HAP-1 (cell line): ENCODE results near the gene DCLRE1C.
"Not testable (repeated sequence)": the region's sequence is repeated elsewhere in the genome, so short reads cannot be mapped to it uniquely, and the experiment has no call there.

Experiments used
- DNase-seq, 2 experiments: peaks; one replicate each; pipeline ENCODE4 v3.0.0-alpha.2; 2016 to 2020; ENCODE audit warnings: low spot score in 2 of 2
- H3K27me3 ChIP-seq: fragments of 250-450 bp; sonication (Bioruptor Pico); 2 replicates; pipeline ENCODE4 v1.5.1; 2020; ENCODE audit warnings: low read depth, mild to moderate bottlenecking, moderate library complexity
- H3K36me3 ChIP-seq: fragments of 250-450 bp; sonication (Bioruptor Pico); replicated peaks from 2 replicates; pipeline ENCODE4 v1.5.1; 2020; ENCODE audit warnings: mild to moderate bottlenecking
- H3K4me1 ChIP-seq: fragments of 250-450 bp; sonication (Bioruptor Pico); 2 replicates; pipeline ENCODE4 v1.5.1; 2020; ENCODE audit warnings: mild to moderate bottlenecking
- H3K4me3 ChIP-seq: fragments of 250-450 bp; sonication (Bioruptor Pico); 2 replicates; pipeline ENCODE4 v1.5.1; 2020; ENCODE audit warnings: mild to moderate bottlenecking, moderate library complexity
- H3K9me3 ChIP-seq: fragments of 250-450 bp; sonication (Bioruptor Pico); 2 replicates; pipeline ENCODE4 v1.5.1; 2020; ENCODE audit warnings: mild to moderate bottlenecking, moderate library complexity
- in situ Hi-C: fragments of 300-500 bp; cut with MboI; formaldehyde crosslinking; loops from 3 replicates; pipeline ENCODE4 v1.14.3; 2020; ENCODE audit warnings: low sequenced_read_pairs, inconsistent platforms, mixed read lengths

Gene DCLRE1C

GRCh38 chr10:14954001-14954770 lies at the start of gene DCLRE1C:
TSS of gene DCLRE1C (minus strand) at chr10:14954096. CDS start at chr10:14954010, 86 bp downstream.
- H3K9me3 ChIP-seq: no peaks in the 10 kb centered on the region
- peaks cover 18% of the 10 kb centered on the region for H3K4me1 ChIP-seq
- H3K4me3 ChIP-seq: peak within 1 kb of the TSS; percentile 92
- no peaks in the 10 kb centered on the region for H3K27me3 ChIP-seq
- in situ Hi-C loops: loop anchor here (10.0 kb wide), 1 partner anchor 151 kb away; no protein-coding TSS in a partner anchor
- peak; percentile 85 to 91 for DNase-seq
- H3K36me3 ChIP-seq: peaks cover 8% of the 10 kb centered on the region

GRCh38 chr10:14995964-14996565 lies 42.2 kb upstream of the DCLRE1C start:
- Histone ChIP-seq H3K4me3 (no peak overlapping the region), H3K36me3 (no peaks in the 10 kb centered on the region), H3K27me3 (no peaks in the 10 kb centered on the region), H3K9me3 (no peaks in the 10 kb centered on the region), H3K4me1 (no peaks in the 10 kb centered on the region)
- no peak for DNase-seq
- in situ Hi-C loops: no loop called here

DNA sequence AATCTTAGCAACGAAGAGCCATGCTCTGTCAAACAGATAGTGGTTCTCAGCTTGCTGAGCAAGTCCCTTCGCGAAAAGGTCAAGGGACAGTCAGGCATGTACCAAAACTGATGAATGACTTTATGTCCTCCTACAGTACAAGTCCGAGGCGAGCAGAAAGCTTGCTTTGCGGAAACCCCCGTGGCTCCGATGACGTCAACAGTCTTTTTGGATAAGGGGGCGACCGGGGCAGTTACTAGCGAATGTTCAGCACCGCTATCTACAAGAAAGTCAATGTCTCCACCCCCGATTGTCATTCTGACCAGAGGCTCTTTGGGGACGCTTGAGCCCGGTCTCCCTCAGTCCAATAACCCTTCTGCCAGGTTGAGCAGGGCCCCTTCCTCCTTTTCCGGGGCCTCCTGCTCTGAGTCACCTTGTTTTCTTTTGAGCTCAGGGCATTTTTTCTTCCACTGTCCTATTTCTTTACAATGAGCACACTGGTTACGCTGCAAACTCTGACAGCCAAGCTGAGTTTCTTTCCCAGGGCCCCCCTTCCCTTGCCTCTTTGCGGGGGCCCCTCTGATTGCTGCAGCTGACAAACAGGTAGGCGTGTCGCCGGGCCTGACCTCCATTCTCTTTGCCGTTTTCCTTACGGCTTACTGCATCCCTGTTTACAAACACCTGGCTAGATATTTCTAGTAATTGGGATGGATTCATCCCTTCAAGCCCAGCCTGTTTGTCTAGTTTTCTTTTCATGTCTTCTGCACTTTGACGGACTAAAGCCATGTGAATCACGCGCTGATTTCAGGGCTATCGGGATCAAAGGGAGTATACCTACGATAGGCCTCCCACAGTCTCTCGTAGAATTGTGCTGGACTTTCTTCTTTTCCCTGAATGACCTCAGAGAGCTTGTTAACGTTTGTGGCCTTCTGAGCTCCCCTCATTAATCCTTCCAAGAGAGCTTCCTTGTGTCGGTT lies 39.9 kb upstream of the DCLRE1C start:
- in situ Hi-C loops, H3K9me3 ChIP-seq, DNase-seq, H3K36me3 ChIP-seq, H3K27me3 ChIP-seq, H3K4me1 ChIP-seq, H3K4me3 ChIP-seq: not testable (repeated sequence)

DNA sequence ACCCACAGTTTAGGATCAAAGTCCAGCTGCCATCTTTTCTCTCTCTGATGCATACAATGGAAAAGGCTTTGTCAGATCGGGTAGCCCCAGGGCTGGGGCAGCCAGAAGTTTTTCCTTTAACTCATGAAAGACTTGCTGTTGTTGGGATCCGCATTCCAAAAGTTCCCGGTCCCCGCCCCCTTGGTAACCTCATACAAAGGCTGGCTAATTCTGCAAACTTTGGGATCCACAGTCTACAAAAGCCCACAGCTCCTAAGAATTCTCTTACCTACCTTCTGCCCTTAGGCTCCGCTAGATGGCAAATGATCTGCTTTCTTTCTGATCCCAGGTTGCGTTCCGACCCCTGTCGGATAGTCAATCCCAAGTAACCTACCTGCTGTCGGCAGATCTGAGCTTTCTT lies 38.4 kb upstream of the DCLRE1C start:
- H3K9me3 ChIP-seq, H3K27me3 ChIP-seq, H3K4me1 ChIP-seq, H3K4me3 ChIP-seq, H3K36me3 ChIP-seq, DNase-seq, in situ Hi-C loops: not testable (repeated sequence)

DNA sequence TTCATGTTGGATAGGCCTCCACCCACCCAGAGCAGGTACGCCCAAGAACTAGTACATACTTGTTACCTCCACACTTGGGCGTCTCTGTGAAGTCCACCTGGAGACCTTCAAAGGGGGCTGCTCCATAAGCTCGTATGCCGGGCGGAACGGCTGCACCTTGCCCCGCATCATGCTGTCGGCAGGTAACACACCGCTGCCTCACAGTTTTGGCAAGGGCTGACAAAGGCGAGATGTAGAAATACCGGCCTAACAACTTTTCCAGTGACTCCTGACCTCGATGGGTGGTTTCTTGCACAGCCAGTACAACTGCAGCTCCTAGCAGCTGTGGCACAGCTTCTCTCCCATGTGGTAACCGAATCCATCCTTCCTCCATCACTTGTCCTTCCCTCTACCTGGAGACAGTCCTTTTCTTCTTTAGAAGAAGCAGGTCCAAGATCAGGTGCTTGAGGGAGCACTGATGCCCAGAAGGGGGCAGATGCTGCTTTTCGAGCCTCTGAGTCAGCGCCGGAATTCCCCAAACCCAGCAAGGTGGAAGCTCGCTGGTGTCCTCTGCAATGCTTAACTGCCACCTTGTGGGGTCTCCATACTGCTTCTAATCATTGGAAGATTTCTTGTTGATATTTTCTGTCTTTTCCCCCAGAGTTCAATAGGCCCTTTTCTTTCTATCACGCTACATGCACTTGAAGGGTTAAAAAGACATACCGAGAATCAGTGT lies 37.3 kb upstream of the DCLRE1C start:
- H3K9me3 ChIP-seq, in situ Hi-C loops, H3K4me3 ChIP-seq, H3K27me3 ChIP-seq, H3K36me3 ChIP-seq, H3K4me1 ChIP-seq: not testable (repeated sequence)
- DNase-seq: peak in 1 of 2 experiments; percentile 17

DNA sequence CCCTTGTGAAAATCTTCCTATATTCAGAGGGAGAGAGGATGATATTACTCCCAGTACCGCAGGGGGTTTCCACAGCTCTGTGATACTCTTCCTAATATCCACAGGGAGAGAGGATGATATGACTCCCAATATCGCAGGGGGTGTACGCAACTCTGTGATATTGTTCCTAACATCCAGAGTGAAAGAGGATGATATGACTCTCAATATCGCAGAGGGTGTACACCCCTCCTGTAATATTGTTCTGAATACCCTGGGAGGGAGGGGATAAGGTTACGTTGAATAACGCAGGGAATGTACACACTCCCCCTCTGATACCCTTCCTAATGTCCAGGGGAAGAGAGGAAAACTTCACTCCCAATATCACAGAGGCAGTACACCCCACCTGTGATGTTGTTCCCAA lies 35.7 kb upstream of the DCLRE1C start:
- DNase-seq, in situ Hi-C loops, H3K27me3 ChIP-seq, H3K4me1 ChIP-seq, H3K9me3 ChIP-seq, H3K4me3 ChIP-seq, H3K36me3 ChIP-seq: not testable (repeated sequence)

DNA sequence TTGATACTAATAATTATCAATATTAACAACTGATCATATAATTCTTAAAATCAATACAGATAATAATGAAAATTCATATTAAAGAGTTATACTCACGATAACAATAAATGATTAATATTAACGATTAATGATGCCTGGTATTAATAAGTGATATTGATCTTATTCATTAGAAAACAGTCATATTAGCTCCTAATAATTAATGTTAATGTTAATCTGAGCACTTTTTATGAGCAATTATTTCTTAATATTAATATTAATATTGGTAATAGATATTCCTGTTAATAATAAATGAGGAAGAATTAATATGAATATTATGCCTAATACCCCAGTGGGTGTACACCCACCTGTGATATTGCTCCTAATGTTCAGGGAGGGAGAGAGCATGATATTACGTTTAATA lies 28.8 kb upstream of the DCLRE1C start:
- in situ Hi-C loops: no loop called here
- H3K9me3 ChIP-seq: no peaks in the 10 kb centered on the region
- H3K4me1 ChIP-seq: no peaks in the 10 kb centered on the region
- no peak for DNase-seq
- no peak overlapping the region for H3K4me3 ChIP-seq
- no peaks in the 10 kb centered on the region for H3K27me3 ChIP-seq
- no peaks in the 10 kb centered on the region for H3K36me3 ChIP-seq

GRCh38 chr10:14975672-14976273 lies 21.9 kb upstream of the DCLRE1C start:
- H3K9me3 ChIP-seq: no peaks in the 10 kb centered on the region
- H3K36me3 ChIP-seq: no peaks in the 10 kb centered on the region
- DNase-seq: peak in 1 of 2 experiments; percentile 16
- H3K27me3 ChIP-seq: no peaks in the 10 kb centered on the region
- in situ Hi-C loops: no loop called here
- no peak overlapping the region for H3K4me3 ChIP-seq
- H3K4me1 ChIP-seq: no peaks in the 10 kb centered on the region

DNA sequence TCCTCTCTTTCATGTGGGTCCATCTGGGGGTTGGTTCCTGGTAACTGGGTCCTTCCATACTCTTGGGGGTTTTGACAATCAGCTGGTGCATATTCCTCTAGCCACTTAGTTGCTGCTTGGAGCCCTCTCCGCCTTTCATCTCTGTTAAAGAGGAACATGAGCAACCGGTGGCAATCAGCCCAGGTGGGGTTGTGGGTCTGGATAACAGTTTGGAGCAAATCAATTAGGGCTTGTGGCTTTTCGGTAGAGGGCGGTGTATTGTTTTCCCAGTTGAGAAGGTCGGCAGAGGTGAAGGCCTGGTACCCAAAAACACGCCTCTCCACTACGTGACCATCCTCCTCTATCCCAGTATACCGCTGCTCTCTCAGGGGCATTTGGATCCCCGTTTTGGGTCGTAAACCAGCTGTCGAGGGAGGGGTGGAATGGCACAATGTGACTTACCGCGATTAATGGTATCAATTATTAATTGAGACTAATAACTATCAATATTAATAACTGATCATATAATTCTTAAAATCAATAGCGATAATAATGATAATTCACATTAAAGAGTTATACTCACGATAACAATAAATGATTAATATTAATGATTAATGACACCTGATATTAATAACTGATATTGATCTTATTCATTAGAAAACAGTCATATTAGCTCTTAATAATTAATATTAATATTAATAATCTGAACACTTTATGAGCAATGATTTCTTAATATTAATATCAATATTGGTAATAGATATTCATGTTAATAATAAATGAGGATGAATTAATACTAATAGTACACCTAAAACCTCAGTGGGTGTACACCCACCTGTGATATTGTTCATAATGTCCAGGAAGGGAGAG lies 20.5 kb upstream of the DCLRE1C start:
- H3K27me3 ChIP-seq, in situ Hi-C loops, H3K4me3 ChIP-seq, H3K4me1 ChIP-seq, DNase-seq, H3K36me3 ChIP-seq, H3K9me3 ChIP-seq: not testable (repeated sequence)

GRCh38 chr10:14971867-14972448 lies 18.1 kb upstream of the DCLRE1C start:
- H3K4me3 ChIP-seq: no peak overlapping the region
- H3K4me1 ChIP-seq: no peaks in the 10 kb centered on the region
- DNase-seq: peak in 1 of 2 experiments; percentile 60
- H3K36me3 ChIP-seq: no peaks in the 10 kb centered on the region
- H3K9me3 ChIP-seq: no peaks in the 10 kb centered on the region
- in situ Hi-C loops: no loop called here
- no peaks in the 10 kb centered on the region for H3K27me3 ChIP-seq

GRCh38 chr10:14967897-14968296 lies 14.0 kb upstream of the DCLRE1C start:
- Histone ChIP-seq H3K9me3 (no peaks in the 10 kb centered on the region), H3K4me1 (no peaks in the 10 kb centered on the region), H3K36me3 (no peaks in the 10 kb centered on the region), H3K27me3 (no peaks in the 10 kb centered on the region), H3K4me3 (no peak overlapping the region)
- no peak for DNase-seq
- in situ Hi-C loops: no loop called here
